Measurements from ENCODE around the gene C2CD2. TPM values are rescaled to one million over a fixed set of nuclear protein-coding genes. Genes with fewer than 3 reads are reported as not detected.

The C2CD2 gene
- total and polyA plus RNA-seq, 2 of the 4 experiments (the other 2 are of a cell fraction), result 15.6 to 25.3 TPM

GRCh38 chr21:41961282-41961701 lies 7.5 kb upstream of the C2CD2 start:
- no TSS peak for BruUV-seq (replicated peaks)
- ATAC-seq (ENCODE audit: low read depth) (peak; percentile 25; the same call in 1 of the 2 replicates), DNase-seq (peak; percentile 90)
- peak overlapping the region; percentile 45; the same call in 1 of the 2 replicates for H2BK20ac ChIP-seq (ENCODE audit: low read depth, low read length)
- H3K4me3 ChIP-seq (ENCODE audit: insufficient read depth, low read depth, low read length), result no peak overlapping the region
- H2BK5ac ChIP-seq (ENCODE audit: low read depth, low read length, poor library complexity, severe bottlenecking), result peak overlapping the region; percentile 82
- peak overlapping the region; percentile 84 for H2AFZ ChIP-seq (replicated peaks; ENCODE audit: low read length, poor library complexity)
- 64% methylated on average over 3 of the region's 14 CpGs; no CpG with 5 or more reads in 1 of the 2 experiments for WGBS, 2 experiments (ENCODE audit: extremely low coverage in 2 of 2, insufficient read length in 1 of 2)
- 0 out of 4 replicates have a peak, but pooled peaks cover 0 to 3% of the 10 kb centered on the region in 2 experiments for H3K79me1 ChIP-seq (ENCODE audit: low read depth in 1 of 2, low read length in 2 of 2)
- H3K56ac ChIP-seq (ENCODE audit: extremely low read depth, insufficient read depth, low read length), result no peak overlapping the region
- H3K4me2 ChIP-seq (ENCODE audit: low read depth, low read length), result peak overlapping the region; percentile 32; the same call in 1 of the 2 replicates
- H3K4ac ChIP-seq (ENCODE audit: low read depth, low read length), result peak overlapping the region; percentile 33
- dilution Hi-C loops (cut with HindIII; ENCODE audit: low sequenced_read_pairs, unreplicated experiment), result no loop called here
- ChIA-PET CTCF (no interaction called here), POLR2A (ENCODE audit: unreplicated experiment) (no interaction called here)
- peak overlapping the region; percentile 73; the same call in 1 of the 2 replicates for H2AK5ac ChIP-seq (ENCODE audit: low read depth, low read length)
- H4K91ac ChIP-seq (ENCODE audit: insufficient read depth, low read depth, low read length), result peak overlapping the region; percentile 38
- peak overlapping the region; percentile 65 for H2BK120ac ChIP-seq (ENCODE audit: low read depth, low read length)
- H3K9ac ChIP-seq (ENCODE audit: low read depth, low read length), result no peak overlapping the region
- 0 out of 2 replicates have a peak, but pooled peaks cover 1% of the 10 kb centered on the region for H3K27me3 ChIP-seq (ENCODE audit: control insufficient read depth, insufficient read depth, low read length)
- no peak overlapping the region; the same call in 1 of the 2 replicates for H3K23ac ChIP-seq (ENCODE audit: low read depth, low read length)
- peak overlapping the region; percentile 1; the same call in 1 of the 2 replicates for H4K5ac ChIP-seq (ENCODE audit: low read depth, low read length)
- peak overlapping the region; percentile 22 for H3K14ac ChIP-seq (replicated peaks; ENCODE audit: low read depth, low read length)
- H2AK9ac ChIP-seq (replicated peaks; ENCODE audit: low read depth, low read length, poor library complexity), result peak overlapping the region; percentile 17
- H3K18ac ChIP-seq (ENCODE audit: low read depth, low read length), result peak overlapping the region; percentile 24; the same call in 1 of the 2 replicates
- in situ Hi-C loops (cut with MboI; ENCODE audit: low sequenced_read_pairs), result loop anchor here (5.0 kb wide), 1 partner anchor 36 kb away; no protein-coding TSS in a partner anchor
- intact Hi-C loops (cut with micrococcal nuclease), result no loop called here
- H4K20me1 ChIP-seq (ENCODE audit: insufficient read depth, low read length), result no peaks in the 10 kb centered on the region
- no peaks in the 10 kb centered on the region for H3K9me3 ChIP-seq (ENCODE audit: control insufficient read depth, insufficient read depth, low read length)
- H3K4me1 ChIP-seq (ENCODE audit: control insufficient read depth, insufficient read depth, low read length), result peaks cover 14% of the 10 kb centered on the region
- H4K8ac ChIP-seq (ENCODE audit: low read depth in 2 of 2, low read length in 2 of 2), result peak overlapping the region in 1 of 2 experiments; percentile 55; a peak in 2 of 4 replicates
- H3K36me3 ChIP-seq (ENCODE audit: control insufficient read depth, insufficient read depth, low read length), result no peaks in the 10 kb centered on the region
- peaks cover 18% of the 10 kb centered on the region for H3K9me1 ChIP-seq (ENCODE audit: insufficient read depth, low read length)
- no peak for TF ChIP-seq CEBPB (IDR thresholded peaks at IDR 0.05; ENCODE audit: low read depth, low read length)
- no peak for TF ChIP-seq MAZ (IDR thresholded peaks at IDR 0.05; ENCODE audit: borderline replicate concordance, low read depth, low read length)
- no peak for TF ChIP-seq MXI1 (IDR thresholded peaks at IDR 0.05; ENCODE audit: borderline replicate concordance, low read depth, low read length)
- no peak for TF ChIP-seq SMC3 (IDR thresholded peaks at IDR 0.05; ENCODE audit: low read depth, low read length)
- TF ChIP-seq FOS (IDR thresholded peaks at IDR 0.05; ENCODE audit: low read depth, low read length), result peak; percentile 53; the same call in 1 of the 2 replicates
- 0 out of 2 replicates have a peak, but pooled peaks have one; percentile 9 for TF ChIP-seq POLR2A (IDR thresholded peaks at IDR 0.05; ENCODE audit: low read depth, low read length)
- no peak for TF ChIP-seq MAFK (IDR thresholded peaks at IDR 0.05; ENCODE audit: low read depth, low read length)
- TF ChIP-seq NFE2L2 (IDR thresholded peaks at IDR 0.05; ENCODE audit: low read depth, low read length), result no peak
- no peak overlapping the region; the same call in 2 of the 3 replicates for H2BK15ac ChIP-seq (ENCODE audit: low read depth, low read length)
- H3K27ac ChIP-seq (ENCODE audit: insufficient read depth, low read length), result no peak overlapping the region
